HG03196 (cell line): ENCODE results near the gene CLHC1.

Source experiments
- ATAC-seq: cut with Tn5 transposase; IDR thresholded peaks from one replicate; pipeline ENCODE4 v1.9.1; 2021; ENCODE audit not compliant: unreplicated experiment

CLHC1 gene

GRCh38 chr2:55169915-55170314, 62.2 kb downstream of the CLHC1 start:
- ATAC-seq, result no peak

GRCh38 chr2:55169359-55169758, 62.7 kb downstream of the CLHC1 start:
- ATAC-seq, result no peak

DNA sequence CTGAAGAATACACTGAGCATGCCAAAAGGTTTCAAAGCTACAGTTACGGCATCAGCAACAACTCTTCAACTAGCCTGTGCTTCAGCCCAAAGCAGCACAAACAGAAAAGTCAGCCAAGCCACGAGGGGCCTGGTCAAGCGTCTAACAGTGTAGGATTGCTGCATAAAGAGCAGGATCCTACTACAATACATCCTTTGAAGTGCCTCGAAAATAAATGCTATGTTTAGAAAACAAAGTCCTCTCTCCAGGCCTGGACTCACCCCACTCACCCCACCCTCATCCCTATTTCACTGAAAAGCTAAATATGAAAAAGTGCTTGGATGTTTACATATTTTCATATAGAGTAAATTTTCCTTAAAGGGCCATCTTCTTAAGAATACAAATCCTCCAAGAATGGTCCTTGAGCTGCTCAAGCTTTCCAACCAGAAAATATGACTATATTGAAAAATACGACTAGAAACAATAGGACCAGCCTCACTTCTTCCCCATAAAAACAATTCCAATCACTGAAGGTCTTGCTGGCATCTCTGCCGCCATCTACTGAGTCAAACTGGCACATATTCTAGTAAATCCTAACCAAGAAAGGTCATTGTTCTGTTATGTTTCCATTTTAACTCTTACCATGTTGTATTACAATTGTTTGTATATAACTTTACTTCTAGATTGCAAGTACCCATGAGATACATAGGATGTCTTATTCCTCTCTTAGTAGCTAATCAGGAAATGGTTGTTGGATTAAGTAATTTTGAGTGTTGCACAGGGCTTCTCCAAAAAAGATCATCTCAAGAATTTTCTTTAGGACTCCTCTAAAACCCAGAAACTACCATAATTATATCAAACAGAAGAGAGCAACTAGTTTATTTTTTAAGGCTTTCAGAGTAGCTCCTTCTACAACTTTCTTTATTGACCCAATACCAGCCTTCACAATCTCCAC, 63.6 kb downstream of the CLHC1 start:
- no peak for ATAC-seq

- ATAC-seq, result no peak
Measured at GRCh38 chr2:55165626-55166025, 66.5 kb downstream of the CLHC1 start.

GRCh38 chr2:55164534-55165480, 67.3 kb downstream of the CLHC1 start:
- no peak for ATAC-seq

- no peak for ATAC-seq
Measured at GRCh38 chr2:55163941-55164390, 68.1 kb downstream of the CLHC1 start.

- ATAC-seq, result no peak
Measured at GRCh38 chr2:55163274-55163721, 68.8 kb downstream of the CLHC1 start.

GRCh38 chr2:55162284-55163006, 69.6 kb downstream of the CLHC1 start:
- no peak for ATAC-seq

- no peak for ATAC-seq
Measured at GRCh38 chr2:55161295-55162210, 70.5 kb downstream of the CLHC1 start.

- no peak for ATAC-seq
Measured at GRCh38 chr2:55160422-55160821, 71.7 kb downstream of the CLHC1 start.

- no peak for ATAC-seq
Measured at GRCh38 chr2:55159752-55160151, 72.3 kb downstream of the CLHC1 start.

GRCh38 chr2:55159037-55159651, 72.9 kb downstream of the CLHC1 start:
- ATAC-seq, result peak; percentile 69

DNA sequence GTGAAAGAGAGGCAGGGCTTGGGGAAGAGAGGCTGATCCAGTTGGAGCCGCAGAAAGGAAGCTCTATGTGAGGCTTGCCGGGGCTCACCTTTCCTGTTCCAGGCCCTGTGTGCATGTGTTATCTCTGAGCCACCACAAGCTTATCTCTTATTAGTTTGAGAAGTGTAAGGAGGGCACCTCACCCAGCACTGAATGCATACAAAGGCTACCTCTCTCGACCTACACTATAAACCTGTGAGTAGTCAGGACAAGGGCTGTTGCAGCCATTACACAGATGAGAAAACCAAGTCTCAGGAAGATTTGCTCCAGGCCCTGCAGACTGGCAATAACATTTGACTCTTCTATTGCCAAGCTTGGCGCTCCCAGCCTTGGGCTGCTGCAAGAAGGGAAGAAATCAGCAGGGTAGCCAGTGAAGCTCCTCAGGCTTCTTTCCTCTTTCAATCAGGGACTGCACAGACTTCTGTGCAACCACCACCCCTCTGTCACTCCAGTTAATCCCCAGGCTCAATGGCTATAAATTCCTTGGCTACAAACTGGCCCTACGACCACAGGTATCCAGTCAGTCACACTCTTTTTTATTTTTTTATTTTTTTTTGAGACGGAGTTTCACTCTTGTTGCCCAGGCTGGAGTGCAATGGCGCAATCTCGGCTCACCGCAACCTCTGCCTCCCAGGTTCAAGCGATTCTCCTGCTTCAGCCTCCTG, 73.8 kb downstream of the CLHC1 start:
- no peak for ATAC-seq

DNA sequence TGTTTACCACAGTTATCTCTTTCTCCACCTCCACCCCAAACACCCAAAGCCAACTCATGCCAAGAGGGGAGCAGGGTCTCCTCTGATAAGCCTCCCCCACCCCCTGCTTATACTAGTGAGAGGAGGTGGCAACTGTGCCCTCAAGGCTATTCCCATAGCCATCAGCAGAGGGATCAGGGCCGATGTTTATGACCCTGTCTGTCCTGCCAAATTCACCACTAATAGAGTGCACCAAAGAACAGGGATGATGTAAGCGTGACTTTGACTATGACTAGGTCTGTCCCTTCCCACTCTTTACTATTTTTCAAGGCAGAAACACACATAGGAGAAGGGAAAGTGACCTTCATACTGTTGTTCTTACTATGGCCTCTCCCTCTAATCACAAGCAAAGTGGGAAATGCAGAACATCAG, 74.6 kb downstream of the CLHC1 start:
- ATAC-seq, result no peak

GRCh38 chr2:55156984-55157383, 75.1 kb downstream of the CLHC1 start:
- ATAC-seq, result no peak

DNA sequence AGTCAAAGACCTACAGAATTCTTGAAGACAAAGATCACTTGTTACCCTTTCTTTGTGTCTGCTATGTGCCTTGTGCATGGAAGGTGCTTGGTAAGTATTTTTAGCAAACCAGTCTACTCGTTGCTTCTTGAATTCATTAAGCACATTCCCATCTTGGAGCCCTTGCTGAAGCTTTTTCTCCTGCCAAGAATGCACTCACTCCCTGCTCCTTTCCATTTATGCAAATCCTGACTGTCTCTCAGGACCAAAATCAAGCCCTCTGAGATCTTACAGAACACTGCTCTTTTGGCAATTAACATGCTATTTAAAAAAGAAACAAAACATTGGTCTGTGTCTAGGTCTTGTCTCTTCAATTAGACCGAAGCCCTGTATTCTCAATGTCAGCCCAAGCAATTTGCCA, 75.8 kb downstream of the CLHC1 start:
- ATAC-seq, result no peak

- no peak for ATAC-seq
Measured at GRCh38 chr2:55155764-55156281, 76.3 kb downstream of the CLHC1 start.

GRCh38 chr2:55155206-55155605, 76.9 kb downstream of the CLHC1 start:
- ATAC-seq, result no peak
